Karpas-422 (cell line): ENCODE measurements around the gene SKA1. TPM values are rescaled to one million over a fixed set of nuclear protein-coding genes. Genes with fewer than 3 reads are reported as not detected.
A peak's percentile ranks its signal among the peaks of the same experiment; 100 is the strongest.

ENCODE experiments used
- DNase-seq: peaks from one replicate; pipeline ENCODE4 v3.0.0-alpha.2; 2015
- H2AFZ ChIP-seq: fragments of 200-600 bp; sonication (generic); 2 replicates; pipeline ENCODE4 v1.6.1; 2014; ENCODE audit warnings: antibody characterized with exemption, low read length, mixed read lengths
- H3K27ac ChIP-seq: fragments of 200-600 bp; sonication (generic); 2 replicates; pipeline ENCODE4 v1.5.1; 2014; ENCODE audit warnings: mild to moderate bottlenecking, low read length, moderate library complexity
- H3K27me3 ChIP-seq: fragments of 200-600 bp; sonication (generic); 2 replicates; pipeline ENCODE4 v1.6.1; 2014; ENCODE audit warnings: low read length, mixed read lengths
- H3K36me3 ChIP-seq: fragments of 200-600 bp; sonication (generic); 2 replicates; pipeline ENCODE4 v1.6.1; 2014; ENCODE audit warnings: low read length, mixed read lengths; ENCODE audit not compliant: insufficient read depth
- H3K4me1 ChIP-seq: fragments of 200-600 bp; sonication (generic); 2 replicates; pipeline ENCODE4 v1.6.1; 2014; ENCODE audit warnings: mild to moderate bottlenecking, low read length, mixed read lengths
- H3K4me2 ChIP-seq: fragments of 200-600 bp; sonication (generic); 2 replicates; pipeline ENCODE4 v1.6.1; 2014; ENCODE audit warnings: low read length, low read depth, mild to moderate bottlenecking; ENCODE audit not compliant: poor library complexity, severe bottlenecking
- H3K4me3 ChIP-seq: fragments of 200-600 bp; sonication (generic); 2 replicates; pipeline ENCODE4 v1.5.1; 2014; ENCODE audit warnings: mild to moderate bottlenecking, antibody characterized with exemption, low read length, mixed read lengths
- H3K79me2 ChIP-seq: fragments of 200-600 bp; sonication (generic); 2 replicates; pipeline ENCODE4 v1.6.1; 2014; ENCODE audit warnings: mild to moderate bottlenecking, low read length, mixed read lengths
- H3K9ac ChIP-seq: fragments of 200-600 bp; sonication (generic); 2 replicates; pipeline ENCODE4 v1.6.0; 2014; ENCODE audit warnings: low read length
- H3K9me2 ChIP-seq: fragments of 200-600 bp; sonication (generic), shearing (Covaris generic); replicated peaks from 2 replicates; pipeline ENCODE4 v1.6.0; 2014; ENCODE audit warnings: mild to moderate bottlenecking, low read length, moderate library complexity; ENCODE audit not compliant: insufficient read depth
- H3K9me3 ChIP-seq: fragments of 300-700, 200-600 bp; sonication (generic); 2 replicates; pipeline ENCODE4 v1.6.1; 2014; ENCODE audit warnings: low read length, mixed read lengths
- H4K20me1 ChIP-seq: fragments of 200-600 bp; sonication (generic); 2 replicates; pipeline ENCODE4 v1.6.1; 2014; ENCODE audit warnings: mild to moderate bottlenecking, antibody characterized with exemption, low read length, low read depth; ENCODE audit not compliant: insufficient read depth
- total RNA-seq: library from RNA; depleted of rRNA; stranded (reverse); fragments of >200 nt; shearing (Covaris generic); gene quantifications from 2 replicates; pipeline ENCODE4 v1.2.3, GENCODE V29; 2014; ENCODE audit warnings: low replicate concordance

Gene SKA1
- total RNA-seq, 1 experiment from 2014 or later: 28.8 TPM

DNA sequence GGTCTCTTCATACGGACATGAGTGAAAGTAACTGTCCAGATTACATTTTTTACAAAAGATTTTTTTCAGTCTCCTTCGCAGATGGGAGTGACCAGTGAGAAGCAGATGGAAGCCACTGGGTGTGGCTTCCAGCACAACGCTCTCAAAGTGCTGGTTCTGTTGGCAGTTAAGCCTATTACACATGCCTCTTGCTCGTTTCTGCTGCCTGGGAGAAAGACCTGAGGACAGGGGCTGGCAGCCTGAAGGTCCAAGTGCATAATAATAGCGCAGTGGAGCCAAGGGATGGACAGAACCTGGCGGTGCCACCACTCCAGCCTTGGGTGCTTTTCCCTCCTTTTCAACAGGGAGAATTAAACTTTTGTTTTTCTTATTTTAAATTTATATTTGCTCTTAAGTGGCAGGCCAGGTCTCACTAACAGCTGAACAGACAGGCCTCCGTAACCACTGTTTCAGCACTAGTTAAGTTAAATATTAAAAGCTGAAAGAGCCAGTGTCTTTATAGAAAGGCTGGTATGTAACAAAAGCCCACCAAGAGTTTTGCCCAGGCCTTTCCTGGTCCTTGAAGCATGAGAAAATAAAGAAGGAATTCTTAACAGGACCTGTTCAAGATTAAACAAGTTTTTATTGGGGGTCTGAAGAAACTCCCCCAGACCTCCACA, 1.2 kb upstream of the SKA1 start:
- no peak overlapping the region for H3K27ac ChIP-seq
- peak overlapping the region; percentile 76 for H3K9ac ChIP-seq
- H3K4me2 ChIP-seq: peak overlapping the region; percentile 85

DNA sequence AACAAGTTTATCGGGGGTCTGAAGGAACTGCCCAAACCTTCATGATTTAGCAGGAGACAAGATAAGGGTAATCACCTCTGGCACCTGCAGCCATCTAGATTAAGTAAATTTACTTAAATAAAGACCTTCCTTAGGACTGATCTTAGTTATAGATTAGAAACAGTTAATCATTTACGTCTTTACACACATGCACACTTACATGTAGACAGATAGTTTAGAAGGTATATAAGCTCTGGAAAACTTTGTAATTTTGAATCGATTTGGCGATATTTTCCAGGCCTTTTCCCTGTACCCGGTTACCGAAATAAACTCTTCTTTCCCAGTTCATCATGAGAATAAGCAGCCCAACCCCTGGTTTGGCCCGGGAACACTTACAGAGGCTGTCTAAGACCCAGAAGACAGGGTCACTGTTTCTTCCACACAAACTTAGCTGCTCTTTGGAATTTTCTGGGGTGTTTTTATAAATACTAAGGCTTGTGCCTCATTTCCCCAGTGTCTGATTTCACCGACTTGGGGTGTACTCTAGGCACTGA, 560 bp upstream of the SKA1 start:
- Histone ChIP-seq H3K9ac (peak overlapping the region; percentile 76), H3K36me3 (peaks cover 11% of the 10 kb centered on the region; the same call in 1 of the 2 replicates), H3K4me2 (peak overlapping the region; percentile 85), H3K4me3 (peak overlapping the region; percentile 85), H3K4me1 (peaks cover 20% of the 10 kb centered on the region), H3K79me2 (peaks cover 31% of the 10 kb centered on the region), H3K27me3 (no peaks in the 10 kb centered on the region), H3K9me3 (no peaks in the 10 kb centered on the region), H4K20me1 (no peaks in the 10 kb centered on the region), H2AFZ (peak overlapping the region; percentile 62; the same call in 1 of the 2 replicates), H3K9me2 (no peaks in the 10 kb centered on the region), H3K27ac (no peak overlapping the region)
- no peak for DNase-seq

More for the DNA sequence above, 1.2 kb upstream of the SKA1 start:
- Histone ChIP-seq H3K9me2 (no peaks in the 10 kb centered on the region), H2AFZ (no peak overlapping the region), H3K79me2 (peaks cover 31% of the 10 kb centered on the region), H3K4me1 (peaks cover 20% of the 10 kb centered on the region), H3K4me3 (peak overlapping the region; percentile 85), H3K36me3 (peaks cover 11% of the 10 kb centered on the region; the same call in 1 of the 2 replicates), H4K20me1 (no peaks in the 10 kb centered on the region), H3K9me3 (no peaks in the 10 kb centered on the region), H3K27me3 (no peaks in the 10 kb centered on the region)
- DNase-seq: no peak

DNA sequence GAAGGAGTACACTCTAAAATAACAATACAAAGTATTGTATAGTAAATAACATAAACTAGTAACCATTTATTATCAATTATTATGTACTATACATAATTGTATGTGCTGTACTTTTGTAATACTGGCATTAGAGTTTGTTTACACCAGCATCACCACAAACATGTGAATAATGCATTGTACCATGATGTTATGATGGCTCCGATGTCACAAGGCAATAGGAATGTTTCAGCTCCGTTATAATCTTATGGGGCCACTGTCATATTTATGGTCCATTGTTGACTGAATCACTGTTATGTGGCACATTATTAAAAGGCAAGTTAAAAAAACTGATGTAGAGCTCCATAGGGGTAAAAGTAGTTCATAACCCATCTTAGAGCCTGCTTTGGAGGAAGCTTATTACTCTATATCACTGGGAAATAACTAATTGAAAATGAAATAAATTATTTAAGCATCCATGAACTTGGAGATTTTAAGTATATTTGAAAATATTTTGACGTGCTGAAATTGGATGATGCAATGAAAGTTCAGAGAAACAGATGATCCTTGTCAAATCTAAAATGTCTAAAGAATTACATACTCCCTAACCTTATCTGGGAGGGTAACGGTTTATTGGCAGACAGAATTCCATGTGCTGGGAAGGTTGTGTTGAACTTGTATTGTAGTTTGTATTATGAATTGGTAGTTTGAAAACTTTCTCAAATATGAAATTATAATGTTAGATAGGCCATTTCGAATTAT, 2.4 kb downstream of the SKA1 start:
- H3K79me2 ChIP-seq: peaks cover 34% of the 10 kb centered on the region
- H3K9ac ChIP-seq: no peak overlapping the region
- H3K9me3 ChIP-seq: no peaks in the 10 kb centered on the region
- no peaks in the 10 kb centered on the region for H4K20me1 ChIP-seq
- no peaks in the 10 kb centered on the region for H3K9me2 ChIP-seq
- no peak overlapping the region for H3K4me3 ChIP-seq
- peak overlapping the region; percentile 5 for H3K4me2 ChIP-seq
- no peak overlapping the region for H3K27ac ChIP-seq
- H3K36me3 ChIP-seq: peaks cover 22% of the 10 kb centered on the region; the same call in 1 of the 2 replicates
- peaks cover 20% of the 10 kb centered on the region for H3K4me1 ChIP-seq
- DNase-seq: no peak
- no peaks in the 10 kb centered on the region for H3K27me3 ChIP-seq
- no peak overlapping the region for H2AFZ ChIP-seq

- Histone ChIP-seq H3K27me3 (no peaks in the 10 kb centered on the region), H2AFZ (no peak overlapping the region), H3K9ac (no peak overlapping the region), H3K79me2 (peaks cover 13% of the 10 kb centered on the region), H3K4me2 (no peak overlapping the region), H3K4me1 (no peaks in the 10 kb centered on the region), H3K36me3 (peaks cover 14% of the 10 kb centered on the region; the same call in 1 of the 2 replicates), H3K27ac (no peak overlapping the region), H4K20me1 (no peaks in the 10 kb centered on the region), H3K9me2 (no peaks in the 10 kb centered on the region), H3K4me3 (no peak overlapping the region), H3K9me3 (no peaks in the 10 kb centered on the region)
- DNase-seq: no peak
Observed at GRCh38 chr18:50388988-50389387, 14.1 kb downstream of the SKA1 start.

- no peak for DNase-seq
- Histone ChIP-seq H3K4me1 (no peaks in the 10 kb centered on the region), H3K4me3 (no peak overlapping the region), H3K36me3 (0 out of 2 replicates have a peak, but pooled peaks cover 7% of the 10 kb centered on the region), H3K27me3 (no peaks in the 10 kb centered on the region), H3K4me2 (no peak overlapping the region), H3K9me3 (no peaks in the 10 kb centered on the region), H2AFZ (no peak overlapping the region), H3K9me2 (no peaks in the 10 kb centered on the region), H3K27ac (no peak overlapping the region), H3K9ac (no peak overlapping the region), H4K20me1 (no peaks in the 10 kb centered on the region), H3K79me2 (peaks cover 2% of the 10 kb centered on the region; the same call in 1 of the 2 replicates)
Observed at GRCh38 chr18:50393802-50394201, 19.0 kb downstream of the SKA1 start.

- no peaks in the 10 kb centered on the region for H3K9me3 ChIP-seq
- H4K20me1 ChIP-seq: no peaks in the 10 kb centered on the region
- no peak overlapping the region for H2AFZ ChIP-seq
- H3K4me2 ChIP-seq: no peak overlapping the region
- no peaks in the 10 kb centered on the region for H3K27me3 ChIP-seq
- DNase-seq: no peak
- no peak overlapping the region for H3K27ac ChIP-seq
- no peaks in the 10 kb centered on the region for H3K79me2 ChIP-seq
- H3K9me2 ChIP-seq: no peaks in the 10 kb centered on the region
- no peaks in the 10 kb centered on the region for H3K4me1 ChIP-seq
- no peak overlapping the region for H3K9ac ChIP-seq
- H3K36me3 ChIP-seq: 0 out of 2 replicates have a peak, but pooled peaks cover 7% of the 10 kb centered on the region
- no peak overlapping the region for H3K4me3 ChIP-seq
Observed at GRCh38 chr18:50395093-50395492, 20.2 kb downstream of the SKA1 start.

DNA sequence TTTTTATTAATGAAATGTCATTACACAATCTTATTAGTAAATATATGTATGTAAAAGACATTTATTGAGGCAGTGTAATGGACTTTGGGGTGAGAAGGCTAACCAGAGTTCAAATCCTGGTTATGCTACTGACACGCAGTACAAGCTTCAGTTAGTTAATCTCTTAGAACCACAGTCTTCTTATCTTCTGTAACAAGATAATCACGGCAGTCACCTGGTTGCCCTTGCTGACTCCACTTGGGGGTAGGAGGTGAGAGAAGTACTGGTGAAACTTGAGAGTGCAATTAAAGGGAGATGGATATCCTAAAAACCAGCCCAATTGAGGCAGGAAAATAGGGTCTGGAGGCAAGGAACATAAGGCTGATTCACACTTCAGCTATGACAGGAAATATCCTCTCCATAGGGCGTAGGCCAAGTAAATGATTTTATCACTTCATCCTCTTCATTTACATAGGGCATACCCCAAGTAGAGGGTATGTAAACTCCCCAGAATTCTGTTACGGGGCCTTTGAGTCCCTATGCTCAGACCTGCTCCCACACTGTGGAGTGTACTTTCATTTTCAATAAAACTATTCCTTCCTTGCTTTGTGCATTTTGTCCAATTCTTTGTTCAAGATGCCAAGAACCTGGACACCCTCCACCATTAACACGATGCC, 21.3 kb downstream of the SKA1 start:
- no peaks in the 10 kb centered on the region for H3K9me3 ChIP-seq
- no peak for DNase-seq
- H3K4me1 ChIP-seq: no peaks in the 10 kb centered on the region
- no peak overlapping the region for H2AFZ ChIP-seq
- no peak overlapping the region for H3K27ac ChIP-seq
- H3K4me2 ChIP-seq: no peak overlapping the region
- no peaks in the 10 kb centered on the region for H3K9me2 ChIP-seq
- H4K20me1 ChIP-seq: no peaks in the 10 kb centered on the region
- H3K36me3 ChIP-seq: 0 out of 2 replicates have a peak, but pooled peaks cover 3% of the 10 kb centered on the region
- H3K27me3 ChIP-seq: no peaks in the 10 kb centered on the region
- no peaks in the 10 kb centered on the region for H3K79me2 ChIP-seq
- no peak overlapping the region for H3K4me3 ChIP-seq
- H3K9ac ChIP-seq: no peak overlapping the region

DNA sequence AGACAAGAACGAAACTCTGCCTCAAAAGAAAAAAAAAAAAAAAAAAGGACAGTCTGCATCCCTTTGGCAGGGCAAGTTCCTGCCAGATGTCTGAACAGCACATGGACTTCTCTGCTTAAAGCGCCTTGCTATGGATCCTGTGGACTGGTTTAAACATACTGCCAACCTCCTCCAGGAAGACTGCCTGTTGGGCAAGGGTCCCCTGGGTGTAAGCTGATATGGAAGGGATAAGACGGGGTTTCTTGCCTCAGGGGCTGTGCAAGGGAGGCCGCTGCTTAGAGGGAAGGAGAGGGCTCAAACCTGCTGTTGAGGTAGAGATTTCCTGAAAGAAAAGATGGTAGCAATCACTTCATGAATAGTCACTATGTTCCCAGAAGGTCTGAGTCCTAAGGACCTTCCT, 22.2 kb downstream of the SKA1 start:
- Histone ChIP-seq H3K4me3 (no peak overlapping the region), H3K27me3 (no peaks in the 10 kb centered on the region)

More for the DNA sequence above, 22.2 kb downstream of the SKA1 start:
- no peaks in the 10 kb centered on the region for H3K36me3 ChIP-seq
- DNase-seq: no peak
- no peaks in the 10 kb centered on the region for H3K4me1 ChIP-seq
- H4K20me1 ChIP-seq: no peaks in the 10 kb centered on the region
- H3K9ac ChIP-seq: no peak overlapping the region
- H3K27ac ChIP-seq: no peak overlapping the region
- no peaks in the 10 kb centered on the region for H3K9me2 ChIP-seq
- H3K4me2 ChIP-seq: no peak overlapping the region
- no peaks in the 10 kb centered on the region for H3K79me2 ChIP-seq
- H2AFZ ChIP-seq: no peak overlapping the region
- no peaks in the 10 kb centered on the region for H3K9me3 ChIP-seq
